SJSA1 (cell line): ENCODE data around the gene KRTAP4-6. TPM values are rescaled to one million over a fixed set of nuclear protein-coding genes. Genes with fewer than 3 reads are reported as not detected.
"Not testable (repeated sequence)": the region's sequence is repeated elsewhere in the genome, so short reads cannot be mapped to it uniquely, and the experiment has no call there.

ENCODE experiments used
- DNase-seq, 2 experiments: peaks; one replicate each; pipeline ENCODE4 v3.0.0-alpha.2; 2015 to 2020; ENCODE audit warnings: low spot score in 2 of 2, low read depth in 1 of 2
- H3K27ac ChIP-seq: fragments of 250-450 bp; sonication (Bioruptor Pico); 2 replicates; pipeline ENCODE4 v1.5.1; 2020; ENCODE audit warnings: mild to moderate bottlenecking, moderate library complexity
- H3K27me3 ChIP-seq: fragments of 250-450 bp; sonication (Bioruptor Pico); replicated peaks from 2 replicates; pipeline ENCODE4 v1.5.1; 2020; ENCODE audit warnings: mild to moderate bottlenecking, moderate library complexity
- H3K36me3 ChIP-seq: fragments of 250-450 bp; sonication (Bioruptor Pico); 2 replicates; pipeline ENCODE4 v1.5.1; 2020; ENCODE audit warnings: mild to moderate bottlenecking
- H3K4me1 ChIP-seq: fragments of 250-450 bp; sonication (Bioruptor Pico); replicated peaks from 2 replicates; pipeline ENCODE4 v1.6.1; 2021; ENCODE audit warnings: mild to moderate bottlenecking
- H3K4me3 ChIP-seq: fragments of 250-450 bp; sonication (Bioruptor Pico); 2 replicates; pipeline ENCODE4 v1.5.1; 2020; ENCODE audit warnings: mild to moderate bottlenecking
- H3K9me3 ChIP-seq: fragments of 250-450 bp; sonication (Bioruptor Pico); replicated peaks from 2 replicates; pipeline ENCODE4 v1.5.1; 2020; ENCODE audit warnings: mild to moderate bottlenecking
- total RNA-seq: library from RNA; depleted of rRNA; stranded (reverse); fragments of >200 nt; shearing (Covaris generic); gene quantifications from 2 replicates; pipeline ENCODE4 v1.2.3, GENCODE V29; 2014; rRNA removed

KRTAP4-6 gene
- total RNA-seq: not detected in 2 replicates

DNA sequence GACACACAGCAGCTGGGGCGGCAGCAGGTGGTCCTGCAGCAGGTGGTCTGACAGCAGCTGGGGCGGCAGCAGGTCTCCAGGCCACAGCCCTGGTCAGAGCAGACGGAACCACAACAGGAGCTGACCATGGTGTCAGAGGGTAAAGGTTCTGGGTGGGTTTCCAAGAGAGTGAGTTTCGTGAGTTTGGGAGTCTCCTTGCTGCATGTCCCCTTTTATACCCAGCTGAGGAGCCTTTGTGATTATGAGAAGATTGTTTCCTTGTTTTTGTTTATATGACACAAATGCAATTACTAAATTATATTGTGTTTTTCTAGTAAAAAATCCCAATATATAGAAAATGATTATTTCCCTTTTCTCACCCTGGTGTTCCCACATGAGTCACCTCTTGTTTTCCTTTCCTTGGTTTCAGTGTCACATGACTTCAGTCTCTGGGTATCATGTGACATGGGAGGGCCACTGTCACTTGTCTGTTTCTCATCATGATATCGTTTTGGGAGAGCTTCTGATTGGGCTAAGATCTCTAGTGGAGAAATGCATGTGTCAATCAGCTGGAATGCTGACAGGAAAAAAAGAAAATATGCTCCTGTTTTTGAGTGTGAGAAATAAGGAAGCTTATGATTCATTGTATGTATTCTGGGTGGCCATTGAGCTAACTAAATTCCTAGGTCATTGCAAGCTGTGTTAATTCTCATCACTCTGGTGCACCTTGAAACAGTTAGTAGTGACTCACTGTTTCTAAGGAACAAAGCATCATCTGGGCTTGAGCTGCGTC lies at the start of gene KRTAP4-6:
TSS of gene KRTAP4-6 (minus strand) at position 185 of the 772 bp plus-strand sequence. CDS start at position 128, 57 bp downstream.
- Histone ChIP-seq H3K9me3 (peaks cover 4% of the 10 kb centered on the region; the same call in 1 of the 2 replicates), H3K27ac (peak within 1 kb of the TSS; percentile 83)

DNA sequence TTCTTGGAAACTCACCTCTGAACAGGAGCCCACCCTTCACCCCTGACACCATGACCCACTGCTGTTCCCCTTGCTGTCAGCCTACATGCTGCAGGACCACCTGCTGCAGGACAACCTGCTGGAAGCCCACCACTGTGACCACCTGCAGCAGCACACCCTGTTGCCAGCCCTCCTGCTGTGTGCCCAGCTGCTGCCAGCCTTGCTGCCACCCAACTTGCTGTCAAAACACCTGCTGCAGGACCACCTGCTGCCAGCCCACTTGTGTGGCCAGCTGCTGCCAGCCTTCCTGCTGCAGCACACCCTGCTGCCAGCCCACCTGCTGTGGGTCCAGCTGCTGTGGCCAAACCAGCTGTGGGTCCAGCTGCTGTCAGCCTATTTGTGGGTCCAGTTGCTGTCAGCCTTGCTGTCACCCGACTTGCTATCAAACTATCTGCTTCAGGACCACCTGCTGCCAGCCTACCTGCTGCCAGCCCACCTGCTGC lies 49.5 kb upstream of the KRTAP4-6 start, which contains the start of gene KRTAP9-1:
TSS of gene KRTAP9-1 (plus strand) at position 51 of the 482 bp plus-strand sequence. CDS start at position 51, 0 bp downstream.
- not testable (repeated sequence) for H3K4me3 ChIP-seq, H3K36me3 ChIP-seq, H3K27ac ChIP-seq, H3K9me3 ChIP-seq, DNase-seq, H3K4me1 ChIP-seq
- H3K27me3 ChIP-seq: peaks cover 13% of the 10 kb centered on the region; the same call in 1 of the 2 replicates

More for the DNA sequence above, at the start of gene KRTAP4-6:
- Histone ChIP-seq H3K27me3 (no peaks in the 10 kb centered on the region), H3K36me3 (no peaks in the 10 kb centered on the region), H3K4me1 (peaks cover 16% of the 10 kb centered on the region), H3K4me3 (no peak within 1 kb of the TSS)
- peak; percentile 68 to 92 for DNase-seq

DNA sequence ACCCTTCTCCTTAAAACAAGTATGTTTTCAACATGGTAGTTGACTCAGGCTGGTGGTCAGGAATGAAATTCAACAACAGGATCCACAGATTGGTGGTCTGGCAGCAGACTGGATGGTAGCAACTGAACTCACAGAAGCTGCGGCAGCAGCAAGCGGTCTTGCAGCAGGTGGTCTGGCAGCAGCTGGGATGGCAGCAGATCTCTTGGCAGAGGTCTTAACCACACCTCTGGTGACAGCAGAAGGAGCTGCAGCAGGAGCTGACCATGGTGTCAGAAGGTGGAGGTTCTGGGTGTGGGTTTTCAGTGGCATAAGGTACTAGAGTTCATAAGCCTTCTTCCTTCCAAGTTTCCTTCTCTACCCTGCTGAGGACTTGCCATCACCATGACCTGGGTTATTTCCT lies 46.5 kb upstream of the KRTAP4-6 start:
- H3K36me3 ChIP-seq: no peaks in the 10 kb centered on the region
- DNase-seq: no peak
- H3K9me3 ChIP-seq: no peaks in the 10 kb centered on the region
- no peak overlapping the region for H3K27ac ChIP-seq
- peaks cover 13% of the 10 kb centered on the region; the same call in 1 of the 2 replicates for H3K27me3 ChIP-seq
- no peak overlapping the region for H3K4me3 ChIP-seq
- no peaks in the 10 kb centered on the region for H3K4me1 ChIP-seq

DNA sequence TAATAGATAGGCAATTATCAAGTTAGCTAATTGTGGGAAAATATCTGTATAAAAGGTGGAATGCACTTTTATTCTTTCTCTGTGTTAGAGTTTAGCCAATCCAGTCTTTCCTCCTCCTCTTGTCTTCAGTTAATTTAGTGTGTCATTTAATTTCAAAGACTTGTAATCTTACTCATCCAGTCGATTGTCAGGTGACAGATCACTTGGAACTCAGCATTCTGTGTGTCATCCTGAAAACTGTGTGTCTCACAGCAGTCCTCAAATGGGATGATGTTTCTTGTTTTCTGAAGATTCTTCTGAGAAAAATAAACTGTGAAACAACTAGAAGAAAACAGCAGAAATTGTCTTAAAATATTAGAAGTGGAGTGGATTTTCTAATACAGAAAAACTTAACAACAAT lies 44.7 kb upstream of the KRTAP4-6 start:
- Histone ChIP-seq H3K4me1 (no peaks in the 10 kb centered on the region), H3K27me3 (peaks cover 13% of the 10 kb centered on the region; the same call in 1 of the 2 replicates), H3K4me3 (no peak overlapping the region), H3K36me3 (no peaks in the 10 kb centered on the region), H3K9me3 (no peaks in the 10 kb centered on the region), H3K27ac (no peak overlapping the region)
- DNase-seq: no peak

DNA sequence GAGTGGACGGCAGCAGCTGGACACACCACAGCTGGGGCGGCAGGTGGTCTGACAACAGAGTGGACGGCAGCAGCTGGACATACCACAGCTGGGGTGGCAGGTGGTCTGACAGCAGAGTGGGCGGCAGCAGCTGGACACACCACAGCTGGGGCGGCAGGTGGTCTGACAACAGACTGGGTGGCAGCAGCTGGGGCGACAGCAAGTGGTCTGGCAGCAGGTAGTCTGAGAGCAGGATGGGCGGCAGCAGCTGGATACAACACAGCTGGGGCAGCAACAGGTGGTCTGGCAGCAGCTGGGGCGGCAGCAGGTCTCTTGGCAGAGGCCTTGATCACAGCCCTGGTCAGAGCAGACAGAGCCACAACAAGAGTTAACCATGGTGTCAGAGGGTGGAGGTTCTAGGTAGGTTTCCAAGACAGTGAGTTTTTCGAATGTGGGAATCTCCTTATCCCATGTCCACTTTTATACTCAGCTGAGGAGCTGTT lies 44.2 kb upstream of the KRTAP4-6 start, which contains the start of gene KRTAP4-1:
TSS of gene KRTAP4-1 (minus strand) at position 432 of the 482 bp plus-strand sequence. CDS start at position 375, 57 bp downstream.
- no peaks in the 10 kb centered on the region for H3K9me3 ChIP-seq
- H3K27me3 ChIP-seq: peaks cover 13% of the 10 kb centered on the region; the same call in 1 of the 2 replicates
- no peak for DNase-seq
- H3K4me1 ChIP-seq: no peaks in the 10 kb centered on the region
- no peak within 1 kb of the TSS for H3K4me3 ChIP-seq
- no peaks in the 10 kb centered on the region for H3K36me3 ChIP-seq
- no peak within 1 kb of the TSS for H3K27ac ChIP-seq

DNA sequence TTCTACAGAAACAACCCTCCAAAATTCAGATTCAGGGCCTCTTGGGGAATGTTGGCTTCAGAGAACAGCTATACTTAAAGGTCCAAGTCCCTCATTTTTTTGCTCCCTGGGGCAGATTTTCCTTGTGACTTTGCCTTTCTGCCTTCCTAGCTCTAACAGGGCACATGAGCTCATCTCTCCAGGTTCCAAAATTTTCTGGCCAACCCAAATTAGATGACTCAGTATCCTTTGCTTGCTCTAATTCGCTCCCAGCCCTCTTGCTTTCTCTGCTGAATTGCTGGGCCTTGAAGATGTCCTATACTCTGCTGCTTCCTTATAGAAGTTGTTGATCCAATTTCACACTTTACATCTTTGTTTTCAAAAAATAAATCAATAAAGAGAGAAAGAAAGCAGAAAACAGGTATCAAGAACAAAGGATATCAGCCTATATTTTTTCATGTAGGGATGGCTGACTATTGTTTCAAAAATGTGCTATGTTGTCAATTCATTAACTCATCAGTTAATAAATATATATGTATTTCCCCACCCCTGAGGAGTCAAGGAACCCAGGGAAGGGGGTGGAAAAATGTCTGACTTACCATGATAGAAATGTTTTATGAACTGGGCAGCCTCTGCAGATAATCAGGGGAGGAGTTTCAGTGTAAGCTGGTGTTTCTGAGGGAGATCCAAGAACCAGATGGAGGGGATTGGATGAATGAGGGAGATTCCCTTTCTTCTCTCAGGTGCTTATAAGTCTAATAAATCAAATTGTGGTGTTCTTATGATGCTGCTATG lies 38.7 kb upstream of the KRTAP4-6 start:
- H3K4me1 ChIP-seq: no peaks in the 10 kb centered on the region
- no peaks in the 10 kb centered on the region; the same call in 1 of the 2 replicates for H3K27me3 ChIP-seq
- H3K36me3 ChIP-seq: no peaks in the 10 kb centered on the region
- no peaks in the 10 kb centered on the region for H3K9me3 ChIP-seq
- no peak for DNase-seq
- no peak overlapping the region for H3K4me3 ChIP-seq
- H3K27ac ChIP-seq: no peak overlapping the region

DNA sequence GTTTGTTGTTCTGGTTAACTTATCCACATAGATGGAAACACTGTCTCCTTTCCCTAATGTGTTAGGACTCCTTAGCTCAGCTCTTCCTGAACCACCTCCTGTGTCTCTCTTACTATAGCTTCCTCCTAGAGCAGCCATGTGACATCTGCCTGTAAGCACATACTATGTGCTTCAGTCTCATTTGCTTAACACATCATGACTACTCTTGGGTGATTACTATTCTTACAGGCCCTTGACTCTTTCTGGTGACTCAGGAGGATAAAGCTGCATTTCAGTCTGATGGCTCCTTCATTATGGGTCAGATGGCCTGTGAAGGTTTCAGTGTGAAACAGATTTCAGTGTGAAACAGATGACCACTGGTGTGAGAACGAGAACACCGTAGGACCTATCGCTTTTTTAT lies 38.0 kb upstream of the KRTAP4-6 start:
- H3K4me3 ChIP-seq: no peak overlapping the region
- no peak overlapping the region for H3K27ac ChIP-seq
- no peaks in the 10 kb centered on the region for H3K4me1 ChIP-seq
- DNase-seq: no peak
- H3K9me3 ChIP-seq: no peaks in the 10 kb centered on the region
- H3K36me3 ChIP-seq: no peaks in the 10 kb centered on the region
- no peaks in the 10 kb centered on the region; the same call in 1 of the 2 replicates for H3K27me3 ChIP-seq

DNA sequence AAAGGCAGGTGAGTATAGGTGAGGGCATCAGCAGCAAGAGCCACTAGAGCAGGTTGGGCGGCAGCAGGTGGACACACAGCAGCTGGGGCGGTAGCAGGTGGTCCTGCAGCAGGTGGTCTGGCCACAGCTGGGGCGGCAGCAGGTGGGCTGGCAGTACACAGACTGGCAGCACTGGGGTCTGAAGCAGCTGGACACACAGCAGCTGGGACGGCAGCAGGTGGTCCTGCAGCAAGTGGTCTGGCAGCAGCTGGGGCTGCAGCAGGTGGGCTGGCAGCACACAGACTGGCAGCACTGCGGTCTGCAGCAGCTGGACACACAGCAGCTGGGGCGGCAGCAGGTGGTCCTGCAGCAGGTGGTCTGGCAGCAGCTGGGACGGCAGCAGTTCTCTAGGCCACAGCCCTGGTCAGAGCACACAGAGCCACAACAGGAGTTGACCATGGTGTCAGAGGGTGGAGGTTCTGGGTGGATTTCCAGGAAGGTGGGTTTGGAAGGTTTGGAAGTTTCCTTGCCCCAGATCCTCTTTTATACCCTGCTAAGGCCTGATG lies 37.5 kb upstream of the KRTAP4-6 start, which contains the start of gene KRTAP4-2:
TSS of gene KRTAP4-2 (minus strand) at position 495 of the 545 bp plus-strand sequence. CDS start at position 438, 57 bp downstream.
- Histone ChIP-seq H3K9me3 (no peaks in the 10 kb centered on the region), H3K4me3 (no peak within 1 kb of the TSS), H3K27ac (no peak within 1 kb of the TSS), H3K27me3 (no peaks in the 10 kb centered on the region; the same call in 1 of the 2 replicates), H3K36me3 (no peaks in the 10 kb centered on the region), H3K4me1 (no peaks in the 10 kb centered on the region)
- DNase-seq: no peak

DNA sequence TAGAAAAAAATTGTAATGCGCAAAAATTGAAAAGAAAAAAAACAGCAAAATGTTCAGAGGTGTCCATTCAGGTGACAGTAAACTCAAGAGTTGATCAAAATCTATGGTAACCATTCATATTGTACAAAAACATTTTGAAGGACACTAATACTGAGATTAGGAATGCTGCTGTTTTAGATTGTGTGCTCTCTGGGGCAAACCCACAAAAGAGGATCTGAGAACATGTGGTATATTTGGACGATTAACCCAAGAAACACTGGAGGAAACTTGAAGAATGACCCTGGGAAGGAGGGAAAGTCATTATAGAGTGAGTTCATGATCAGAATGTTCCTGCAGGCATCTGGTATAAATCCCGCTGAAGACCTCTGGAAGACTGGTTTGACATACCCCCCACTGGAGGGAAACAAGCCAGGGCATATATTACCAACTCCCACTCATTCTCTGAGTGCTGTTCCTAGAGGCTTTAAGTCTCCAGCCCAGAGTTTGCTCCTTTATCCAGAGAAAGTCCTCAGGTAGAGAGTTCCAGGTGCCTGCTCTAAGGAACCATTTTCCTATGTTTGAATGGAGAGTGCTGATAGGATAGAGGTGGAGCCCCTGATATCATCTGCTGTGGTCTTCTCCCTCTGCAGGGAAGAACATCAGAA lies 36.5 kb upstream of the KRTAP4-6 start:
- Histone ChIP-seq H3K27me3 (no peaks in the 10 kb centered on the region; the same call in 1 of the 2 replicates), H3K4me1 (no peaks in the 10 kb centered on the region), H3K9me3 (no peaks in the 10 kb centered on the region), H3K36me3 (no peaks in the 10 kb centered on the region), H3K4me3 (no peak overlapping the region), H3K27ac (no peak overlapping the region)
- DNase-seq: no peak

DNA sequence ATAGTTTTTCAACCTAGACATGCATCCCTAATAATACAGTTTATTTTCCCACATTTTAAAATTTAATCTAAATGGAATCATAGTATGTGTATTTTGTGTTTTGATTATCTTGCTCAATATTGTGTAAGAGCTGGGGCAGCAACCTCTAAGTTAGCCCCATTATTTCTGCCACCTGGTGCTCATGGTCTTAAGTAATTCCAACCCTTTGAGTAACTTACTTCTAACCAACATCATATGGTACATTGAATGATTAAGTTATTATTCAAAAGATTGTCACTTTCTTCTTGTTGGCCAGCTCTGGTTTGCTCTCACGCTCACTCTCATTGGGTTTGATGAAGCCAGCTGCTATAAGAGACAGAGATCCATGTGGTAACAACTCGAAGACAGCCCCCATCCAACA lies 31.5 kb upstream of the KRTAP4-6 start:
- no peak overlapping the region for H3K27ac ChIP-seq
- no peak overlapping the region for H3K4me3 ChIP-seq
- H3K4me1 ChIP-seq: no peaks in the 10 kb centered on the region
- no peaks in the 10 kb centered on the region; the same call in 1 of the 2 replicates for H3K27me3 ChIP-seq
- no peaks in the 10 kb centered on the region for H3K9me3 ChIP-seq
- no peaks in the 10 kb centered on the region for H3K36me3 ChIP-seq
- no peak for DNase-seq

DNA sequence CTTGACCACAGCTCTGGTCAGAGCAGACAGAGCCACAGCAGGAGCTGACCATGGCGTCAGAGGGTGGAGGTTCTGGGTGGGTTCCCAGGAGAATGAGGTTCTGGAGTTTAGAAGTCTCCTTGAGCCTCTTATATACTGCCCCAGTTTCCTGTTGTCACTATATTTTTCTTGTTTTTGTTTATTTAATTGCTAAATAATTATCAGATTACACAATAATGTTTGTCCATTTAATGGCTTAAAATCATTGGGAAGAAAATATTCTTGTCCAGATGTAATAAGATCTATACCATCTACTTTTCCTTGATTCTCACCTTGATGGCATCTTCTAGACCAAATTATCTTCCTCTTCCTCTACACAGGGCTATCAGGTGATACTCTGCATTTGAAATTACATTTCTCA lies 27.8 kb upstream of the KRTAP4-6 start, which contains the start of gene KRTAP4-3:
TSS of gene KRTAP4-3 (minus strand) at position 101 of the 400 bp plus-strand sequence. CDS start at position 52, 49 bp downstream.
- Histone ChIP-seq H3K27me3 (no peaks in the 10 kb centered on the region; the same call in 1 of the 2 replicates), H3K36me3 (no peaks in the 10 kb centered on the region), H3K4me1 (no peaks in the 10 kb centered on the region), H3K9me3 (no peaks in the 10 kb centered on the region), H3K4me3 (no peak within 1 kb of the TSS), H3K27ac (no peak within 1 kb of the TSS)
- DNase-seq: no peak

DNA sequence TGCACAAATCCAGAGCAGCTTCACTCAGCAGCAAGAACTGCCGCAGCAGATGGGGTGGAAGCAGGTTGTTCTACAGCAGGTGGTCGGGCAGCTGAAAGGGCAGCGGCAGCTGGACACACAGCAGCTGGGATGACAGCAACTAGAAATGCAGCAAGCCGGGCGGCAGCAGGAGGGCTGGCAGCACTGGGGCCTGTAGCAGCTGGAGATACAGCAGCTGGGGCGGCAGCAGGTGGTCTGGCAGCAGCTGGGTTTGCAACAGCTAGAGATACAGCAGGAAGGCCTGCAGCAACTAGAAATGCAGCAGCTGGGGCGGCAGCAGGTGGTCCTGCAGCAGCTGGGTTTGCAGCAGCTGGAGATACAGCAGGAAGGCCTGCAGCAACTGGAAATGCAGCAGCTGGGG lies 27.2 kb upstream of the KRTAP4-6 start:
- no peaks in the 10 kb centered on the region for H3K9me3 ChIP-seq
- H3K27ac ChIP-seq: no peak overlapping the region
- no peak overlapping the region for H3K4me3 ChIP-seq
- no peak for DNase-seq
- H3K27me3 ChIP-seq: no peaks in the 10 kb centered on the region; the same call in 1 of the 2 replicates
- no peaks in the 10 kb centered on the region for H3K36me3 ChIP-seq
- H3K4me1 ChIP-seq: no peaks in the 10 kb centered on the region

DNA sequence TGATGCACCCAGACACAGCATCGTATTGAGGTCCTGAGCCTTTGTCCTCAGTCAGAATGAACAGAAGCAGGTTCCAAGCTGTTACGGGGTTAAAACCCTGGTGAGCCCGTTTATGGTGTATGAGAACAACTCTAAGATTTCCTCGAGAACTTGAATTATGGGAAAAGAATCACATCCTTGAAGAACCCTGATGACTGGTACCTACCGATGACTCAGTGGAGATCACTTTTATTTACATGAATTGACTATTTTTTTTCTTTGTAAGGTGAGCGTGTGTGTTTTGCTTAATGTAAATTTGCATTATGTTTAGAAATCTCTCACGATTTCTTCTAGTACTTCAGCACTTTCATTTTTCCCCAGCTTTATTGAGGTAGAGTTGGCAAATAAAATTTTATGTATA lies 23.5 kb upstream of the KRTAP4-6 start:
- Histone ChIP-seq H3K4me1 (no peaks in the 10 kb centered on the region), H3K9me3 (no peaks in the 10 kb centered on the region), H3K27ac (no peak overlapping the region), H3K36me3 (no peaks in the 10 kb centered on the region), H3K4me3 (no peak overlapping the region), H3K27me3 (no peaks in the 10 kb centered on the region; the same call in 1 of the 2 replicates)
- no peak for DNase-seq
